T-helper 22 cell (primary cell): ENCODE measurements around the gene CDKN2B.
"Not testable (repeated sequence)": the region's sequence is repeated elsewhere in the genome, so short reads cannot be mapped to it uniquely, and the experiment has no call there.

Experiments used
- DNase-seq: peaks from one replicate; pipeline ENCODE4 v3.0.0-alpha.2; 2020; ENCODE audit warnings: low read depth

CDKN2B gene, protein sequence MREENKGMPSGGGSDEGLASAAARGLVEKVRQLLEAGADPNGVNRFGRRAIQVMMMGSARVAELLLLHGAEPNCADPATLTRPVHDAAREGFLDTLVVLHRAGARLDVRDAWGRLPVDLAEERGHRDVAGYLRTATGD

DNA sequence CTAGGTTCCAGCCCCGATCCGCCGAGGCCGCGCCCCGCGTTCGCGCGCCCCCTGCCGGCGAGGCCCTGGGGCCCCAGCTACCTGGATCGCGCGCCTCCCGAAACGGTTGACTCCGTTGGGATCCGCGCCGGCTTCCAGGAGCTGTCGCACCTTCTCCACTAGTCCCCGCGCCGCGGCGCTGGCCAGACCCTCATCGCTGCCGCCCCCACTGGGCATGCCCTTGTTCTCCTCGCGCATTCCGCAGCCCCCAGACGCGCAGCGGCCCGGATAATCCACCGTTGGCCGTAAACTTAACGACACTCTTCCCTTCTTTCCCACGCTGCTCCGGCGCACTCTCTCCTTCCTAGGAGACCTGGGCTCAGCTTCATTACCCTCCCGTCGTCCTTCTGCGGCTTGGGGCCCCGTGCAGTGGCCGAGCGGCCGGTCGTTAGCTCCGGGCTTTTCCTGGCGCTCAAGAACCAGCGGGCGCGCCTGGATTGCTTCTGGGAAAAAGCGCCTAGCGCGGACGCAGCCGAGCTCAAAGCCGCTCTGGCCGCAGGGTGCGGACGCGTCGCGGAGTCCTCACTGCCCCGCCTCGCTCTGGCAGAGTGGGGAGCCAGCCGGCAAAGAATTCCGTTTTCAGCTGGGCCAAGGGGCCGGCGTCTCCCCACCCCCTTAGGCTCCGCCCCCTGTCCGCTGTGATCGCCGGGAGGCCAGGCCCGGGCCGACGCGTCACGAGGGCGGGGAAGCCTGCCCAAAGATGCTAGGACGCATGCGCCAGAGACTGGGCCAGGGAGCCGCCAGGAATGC lies at the start of gene CDKN2B:
TSS of gene CDKN2B (minus strand) at position 589 of the 789 bp plus-strand sequence. CDS start at position 237, 352 bp downstream.
- DNase-seq: peak; percentile 39

GRCh38 chr9:22057972-22058371 lies 48.9 kb upstream of the CDKN2B start:
- not testable (repeated sequence) for DNase-seq

GRCh38 chr9:22056402-22056801 lies 47.3 kb upstream of the CDKN2B start:
- no peak for DNase-seq

GRCh38 chr9:22055090-22055489 lies 46.0 kb upstream of the CDKN2B start:
- no peak for DNase-seq

DNA sequence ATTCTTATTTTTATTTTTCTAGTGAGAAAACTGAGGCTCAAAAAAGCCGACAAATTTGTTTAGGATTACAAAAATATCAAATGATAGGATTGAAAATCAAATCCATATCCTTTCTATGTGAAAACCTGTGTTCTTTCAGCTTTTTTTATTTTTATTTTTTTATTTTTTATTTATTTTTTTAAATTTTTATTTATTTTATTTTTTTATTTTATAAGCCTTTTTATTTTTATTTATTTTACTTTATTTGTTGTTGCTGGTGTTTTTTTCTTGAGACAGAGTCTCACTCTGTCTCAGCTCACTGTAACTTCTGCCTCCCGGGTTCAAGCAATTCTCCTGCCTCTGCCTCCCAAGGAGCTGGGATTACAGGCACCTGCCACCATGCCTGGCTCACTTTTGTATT lies 45.4 kb upstream of the CDKN2B start:
- DNase-seq: no peak

- DNase-seq: no peak
Observed at GRCh38 chr9:22054076-22054475, 45.0 kb upstream of the CDKN2B start.

DNA sequence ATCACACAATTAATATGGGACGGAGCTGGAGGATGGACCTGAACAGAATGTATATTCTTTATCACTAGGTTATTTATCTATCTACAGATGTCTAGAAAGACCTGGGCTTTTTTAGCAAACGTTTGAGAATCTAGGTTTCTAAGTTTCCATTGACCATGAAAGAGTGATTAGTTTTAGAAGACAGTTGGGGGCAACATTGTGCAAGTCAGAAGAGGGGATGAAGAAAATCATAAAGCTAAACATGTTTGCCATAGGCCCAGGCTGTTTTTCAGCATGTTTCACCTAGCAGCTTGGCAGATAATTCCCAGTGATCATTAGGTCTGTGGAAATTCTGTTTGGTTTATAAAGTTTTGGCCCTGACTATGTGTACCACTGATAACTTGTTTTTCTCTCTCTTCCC lies 44.1 kb upstream of the CDKN2B start:
- no peak for DNase-seq

DNA sequence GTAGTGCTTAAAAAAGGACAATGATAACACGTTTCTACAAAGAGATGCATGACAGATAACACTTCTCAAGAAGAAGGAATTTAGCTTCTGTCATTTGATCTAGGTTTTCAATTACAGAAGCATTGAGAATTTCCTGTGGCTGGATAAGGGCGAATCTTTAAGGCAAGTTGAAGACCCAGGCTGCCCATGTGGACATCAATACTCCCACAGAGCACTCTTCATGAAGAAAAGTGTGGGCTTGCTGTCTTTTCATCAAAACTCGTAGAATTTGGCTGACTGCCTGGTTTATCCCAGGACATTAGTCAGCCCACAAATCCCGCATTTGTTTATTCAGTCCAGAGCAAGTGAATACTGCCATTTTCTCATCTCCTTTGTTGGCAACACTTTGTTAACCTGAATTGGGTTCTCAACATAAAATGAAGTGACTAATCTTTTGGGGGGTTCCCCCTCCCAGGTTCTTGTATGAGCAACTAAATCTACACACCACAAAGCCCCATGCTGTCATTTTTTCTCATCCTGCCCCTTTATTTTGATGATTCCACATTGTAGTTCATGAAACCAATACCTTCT lies 43.4 kb upstream of the CDKN2B start:
- no peak for DNase-seq

DNA sequence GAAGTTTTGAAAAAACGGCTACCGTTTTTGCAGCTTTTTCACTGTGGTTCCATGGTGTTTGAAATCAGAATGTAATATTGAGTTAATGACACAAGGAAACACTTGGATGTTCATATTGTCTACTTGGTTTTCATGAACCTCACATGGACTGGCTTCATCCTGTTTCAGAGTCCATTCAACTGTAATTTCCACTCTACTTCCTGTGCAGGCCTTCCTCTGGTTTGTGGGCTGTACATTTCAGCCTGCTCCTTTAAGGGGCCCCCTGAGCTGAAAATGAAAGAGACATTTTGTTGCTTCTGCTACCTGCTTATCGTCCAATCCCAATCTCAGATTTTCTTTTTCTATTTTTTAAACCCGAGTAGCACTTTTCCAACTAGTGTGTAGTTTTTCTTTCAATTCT lies 41.8 kb upstream of the CDKN2B start:
- DNase-seq: no peak

DNA sequence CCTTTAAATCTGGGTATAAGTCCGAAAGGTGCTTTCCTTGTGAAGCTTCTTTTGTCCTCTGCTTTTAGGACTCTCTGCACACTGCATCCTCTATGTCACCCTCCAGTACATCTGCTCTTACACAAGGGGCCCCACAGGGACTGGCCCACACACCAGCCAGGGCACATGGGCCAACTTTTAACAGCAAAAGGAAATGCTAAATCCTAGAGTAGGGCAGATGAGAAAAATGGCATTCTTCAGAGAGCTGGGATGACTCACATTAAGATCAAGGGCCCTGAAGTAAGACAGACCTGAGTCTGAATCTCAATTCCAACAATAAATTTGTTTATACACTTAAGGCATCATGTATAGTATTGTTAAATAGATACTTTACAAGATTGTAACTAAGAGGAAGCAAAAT lies 40.3 kb upstream of the CDKN2B start:
- no peak for DNase-seq

DNA sequence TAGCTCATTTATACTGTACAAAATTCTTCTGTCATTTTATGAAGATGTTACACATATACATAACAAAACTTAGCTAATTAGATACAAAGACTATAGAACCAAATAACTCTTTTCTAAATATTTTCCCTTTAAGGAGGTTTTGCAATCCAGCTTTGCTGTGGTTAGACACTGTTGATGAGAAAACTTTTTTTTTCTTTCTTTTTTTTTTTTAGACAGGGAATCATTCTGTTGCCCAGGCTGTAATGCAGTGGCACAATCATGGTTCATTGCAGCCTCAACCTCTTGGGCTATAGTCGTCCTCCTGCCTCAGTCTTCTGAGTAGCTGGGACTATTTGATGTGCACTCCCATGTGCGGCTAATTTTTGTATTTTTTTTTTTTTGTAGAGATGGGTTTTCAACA lies 38.5 kb upstream of the CDKN2B start:
- DNase-seq: no peak

DNA sequence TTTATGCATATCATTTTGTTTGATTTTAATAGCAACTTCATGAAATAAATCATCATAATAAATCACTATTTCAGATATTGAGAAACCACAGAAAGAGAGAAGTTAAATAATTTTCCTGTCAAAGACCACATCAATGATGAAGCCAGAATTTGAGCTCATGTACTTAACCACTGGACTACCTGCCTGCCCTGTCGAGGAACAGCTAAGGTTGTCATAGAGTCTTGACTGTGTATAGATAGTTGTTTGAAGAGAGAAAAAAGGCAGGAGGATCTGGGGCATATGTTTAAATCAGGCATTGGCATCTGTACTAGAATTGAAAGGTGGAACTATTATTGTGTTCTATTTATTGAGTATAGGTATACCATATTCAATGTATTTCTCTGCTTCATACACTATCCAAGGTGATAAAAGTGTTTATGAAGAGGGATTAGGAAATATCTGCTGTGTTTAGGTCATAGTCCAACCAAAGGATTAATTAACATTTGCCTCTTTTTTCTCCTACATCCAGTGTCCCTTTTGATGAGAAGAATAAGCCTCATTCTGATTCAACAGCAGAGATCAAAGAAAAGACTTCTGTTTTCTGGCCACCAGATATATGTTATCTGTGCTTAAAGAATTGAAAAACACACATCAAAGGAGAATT lies 37.3 kb upstream of the CDKN2B start:
- DNase-seq: no peak

DNA sequence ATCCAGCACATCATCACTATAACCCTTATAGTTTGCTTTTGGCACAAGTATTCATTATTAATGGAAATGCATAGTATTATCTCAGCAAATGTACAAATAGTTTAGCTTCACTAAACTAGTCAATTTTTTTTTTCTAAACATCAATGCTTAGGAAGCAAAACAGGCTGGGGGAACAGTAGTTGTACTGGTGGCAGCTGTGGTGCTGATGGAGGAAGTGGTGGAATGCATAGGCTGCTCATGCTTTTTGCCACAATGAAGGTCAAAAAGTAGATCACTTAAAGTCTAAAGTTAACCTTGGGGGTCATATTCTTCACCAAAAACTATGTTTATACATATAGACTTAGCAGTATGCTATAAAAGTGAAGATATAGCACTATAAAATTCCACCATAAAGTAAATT lies 36.3 kb upstream of the CDKN2B start:
- DNase-seq: no peak

DNA sequence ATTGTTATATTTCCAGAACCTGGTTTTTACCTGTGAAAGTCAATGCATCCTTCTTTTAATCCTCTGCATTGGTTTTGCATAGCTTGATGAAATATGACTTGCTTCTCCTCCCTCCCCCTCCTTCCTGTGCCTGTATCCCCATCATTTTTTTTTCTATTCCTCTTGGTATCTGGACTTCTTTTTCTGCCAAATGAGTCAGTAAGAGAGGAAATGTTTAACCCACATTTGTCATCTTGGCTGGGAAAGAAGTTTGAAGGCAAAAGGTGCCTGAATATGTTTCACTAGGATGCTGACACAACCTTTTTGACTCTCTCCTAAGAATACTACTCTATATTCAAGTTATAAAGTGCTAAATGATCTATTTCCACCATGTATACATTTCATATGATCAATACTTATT lies 35.5 kb upstream of the CDKN2B start:
- DNase-seq: no peak

GRCh38 chr9:22043928-22044327 lies 34.8 kb upstream of the CDKN2B start:
- no peak for DNase-seq

- no peak for DNase-seq
Observed at GRCh38 chr9:22041775-22042174, 32.7 kb upstream of the CDKN2B start.

DNA sequence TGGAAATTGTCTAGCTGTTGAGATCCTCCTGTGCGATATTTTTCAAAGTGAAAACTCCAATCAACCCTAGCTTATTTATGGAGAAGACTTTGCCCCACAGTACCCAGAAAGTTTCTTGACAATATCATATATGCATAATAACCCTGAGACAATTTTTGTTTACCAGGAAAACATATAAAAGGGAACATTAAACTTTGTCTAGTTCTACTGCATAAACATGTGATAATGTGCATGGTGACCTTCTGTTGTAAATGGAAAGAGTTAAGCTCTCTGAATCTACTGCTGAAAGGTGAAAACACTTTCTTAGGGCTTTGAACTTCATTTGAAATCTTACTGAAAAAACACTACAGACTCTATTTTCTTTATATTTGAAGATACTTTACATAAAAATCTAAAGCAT lies 32.2 kb upstream of the CDKN2B start:
- DNase-seq: no peak

- no peak for DNase-seq
Observed at GRCh38 chr9:22040760-22041159, 31.7 kb upstream of the CDKN2B start.

DNA sequence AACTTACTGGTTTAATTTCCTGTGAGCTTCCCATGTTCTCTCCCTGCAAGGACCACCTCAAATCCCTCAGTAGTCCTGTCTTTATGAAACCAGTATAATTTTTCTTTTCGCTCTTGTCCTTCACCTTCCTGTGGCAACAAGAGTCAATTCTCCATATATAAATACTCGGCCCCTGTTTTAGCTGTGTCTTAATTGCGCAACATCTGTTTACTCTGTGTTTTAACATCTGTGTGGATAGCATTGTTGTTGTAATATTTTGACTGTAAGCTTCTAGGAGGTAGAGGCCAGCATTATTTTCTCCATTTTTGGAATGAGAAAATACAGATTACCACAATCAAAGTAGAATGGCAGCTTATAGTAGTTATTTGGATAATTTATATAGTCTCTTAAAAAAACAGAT lies 30.2 kb upstream of the CDKN2B start:
- DNase-seq: no peak

GRCh38 chr9:22037954-22038690 lies 29.0 kb upstream of the CDKN2B start:
- DNase-seq: no peak

- no peak for DNase-seq
Observed at GRCh38 chr9:22036866-22037626, 27.9 kb upstream of the CDKN2B start.

GRCh38 chr9:22035591-22036011 lies 26.5 kb upstream of the CDKN2B start:
- DNase-seq: no peak
